Tibial nerve (tissue), 4 donors: ENCODE results near the gene CROCC2. TPM values are rescaled to one million over a fixed set of nuclear protein-coding genes. Genes with fewer than 3 reads are reported as not detected.

Experiments used
- DNase-seq, 2 donors: peaks; one replicate each; pipeline ENCODE4 v3.0.0-alpha.2; 2019; ENCODE audit warnings: low spot score in 2 of 2
- H3K27ac ChIP-seq, 4 donors: fragments of 200-600 bp; sonication (generic) in 3 of 4; one replicate each; pipeline ENCODE4 v1.5.1; 2017 to 2019; ENCODE audit warnings: mild to moderate bottlenecking in 1 of 4
- H3K27me3 ChIP-seq, 2 donors: fragments of 200-600 bp; sonication (generic) in 1 of 2; one replicate each; pipeline versions ENCODE4 v1.5.1 to v1.6.0; 2017 to 2019
- H3K36me3 ChIP-seq, 3 donors: fragments of 200-600 bp; sonication (generic); one replicate each; pipeline ENCODE4 v1.5.1; 2018 to 2019
- H3K4me1 ChIP-seq, 4 donors: fragments of 200-600 bp; sonication (generic) in 3 of 4; one replicate each; pipeline ENCODE4 v1.5.1; 2017 to 2019
- H3K4me3 ChIP-seq, 4 donors: fragments of 200-600 bp; sonication (generic) in 3 of 4; one replicate each; pipeline ENCODE4 v1.5.1; 2017 to 2019; ENCODE audit warnings: mild to moderate bottlenecking in 1 of 4, moderate library complexity in 1 of 4
- H3K9me3 ChIP-seq, 4 donors: fragments of 200-600 bp; sonication (generic) in 3 of 4; one replicate each; pipeline ENCODE4 v1.5.1; 2017 to 2019
- CTCF ChIP-seq, 5 experiments: fragments of 200-600 bp in 3 of 5; fragments of 450-650 bp in 2 of 5; sonication (generic) in 3 of 5; IDR thresholded peaks; one replicate each; pipeline ENCODE4 v1.5.1; 2016 to 2019; ENCODE audit warnings: antibody characterized with exemption in 5 of 5, mild to moderate bottlenecking in 3 of 5, moderate library complexity in 2 of 5
- EP300 ChIP-seq, 2 donors: sonication (generic); formaldehyde crosslinking; IDR thresholded peaks; one replicate each; pipeline ENCODE4 v1.6.1; 2017; ENCODE audit warnings: antibody characterized with exemption in 2 of 2, mild to moderate bottlenecking in 1 of 2
- POLR2A ChIP-seq, 2 donors: fragments of 450-650 bp; IDR thresholded peaks; one replicate each; pipeline ENCODE4 v1.6.1; 2017; ENCODE audit warnings: antibody characterized with exemption in 2 of 2, mild to moderate bottlenecking in 2 of 2, moderate library complexity in 2 of 2
- WGBS, 2 donors: methylation state at CpG; one replicate each; pipeline ENCODE4 v1.1.5; 2018; 5-methylcytosine and 5-hydroxymethylcytosine counted together
- total RNA-seq, 4 donors: library from RNA; depleted of rRNA; stranded (reverse); fragments of >200 nt; gene quantifications; one replicate each; pipeline ENCODE4 v1.1.0, GENCODE V29; 2016

CROCC2 gene
- total RNA-seq, 4 donors from 2014 or later = 0.44 to 1.2 TPM; not detected in 2

- peaks cover 0 to 31% (median 12%) of the 10 kb centered on the region in 4 donors for H3K9me3 ChIP-seq
- H3K27me3 ChIP-seq = no peaks in the 10 kb centered on the region
- peaks cover 0 to 38% (median 0%) of the 10 kb centered on the region in 3 donors for H3K36me3 ChIP-seq
- H3K4me3 ChIP-seq = no peak overlapping the region
- 77 to 80% methylated on average over 14 to 18 of the region's 20 CpGs for WGBS, 2 donors
- peak in 1 of 2 donors; percentile 9 for DNase-seq
- TF ChIP-seq EP300 (IDR thresholded peaks at IDR 0.05) = no peak
- TF ChIP-seq POLR2A (IDR thresholded peaks at IDR 0.05) = no peak
- TF ChIP-seq CTCF (IDR thresholded peaks at IDR 0.05) = no peak
- peaks cover 0 to 40% (median 13%) of the 10 kb centered on the region in 4 donors for H3K4me1 ChIP-seq
- no peak overlapping the region for H3K27ac ChIP-seq
Measured at GRCh38 chr2:241007880-241008710, 102.0 kb downstream of the CROCC2 start.

DNA sequence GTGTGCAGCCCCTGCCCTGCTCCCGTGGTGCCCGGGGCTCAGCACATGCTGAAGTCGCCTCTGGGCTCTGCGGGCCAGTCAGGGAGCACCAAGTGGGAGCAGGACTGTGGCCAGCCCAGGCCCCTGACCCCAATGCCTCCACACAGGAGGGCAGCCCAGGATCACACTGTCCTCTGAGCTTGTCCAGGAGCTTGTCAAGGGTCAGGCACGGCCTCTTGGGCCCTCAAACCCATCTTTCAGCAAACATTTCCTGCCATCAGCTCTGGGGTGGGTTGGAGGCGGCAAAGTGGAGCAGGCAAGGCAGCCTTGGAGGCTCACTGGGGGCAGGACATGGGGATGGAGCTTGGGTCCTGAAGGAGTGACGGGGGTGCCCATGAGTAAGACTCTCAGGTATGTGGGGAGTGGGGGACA, 102.6 kb downstream of the CROCC2 start:
- H3K4me3 ChIP-seq = no peak overlapping the region
- H3K4me1 ChIP-seq = peaks cover 0 to 40% (median 13%) of the 10 kb centered on the region in 4 donors
- peaks cover 0 to 38% (median 0%) of the 10 kb centered on the region in 3 donors for H3K36me3 ChIP-seq
- WGBS, 2 donors = 91 to 96% methylated on average over 7 of the region's 7 CpGs
- peak in 1 of 2 donors; percentile 8 for DNase-seq
- TF ChIP-seq POLR2A (IDR thresholded peaks at IDR 0.05) (no peak), CTCF (IDR thresholded peaks at IDR 0.05) (no peak), EP300 (IDR thresholded peaks at IDR 0.05) (no peak)
- H3K27me3 ChIP-seq = no peaks in the 10 kb centered on the region
- H3K9me3 ChIP-seq = peaks cover 0 to 25% (median 11%) of the 10 kb centered on the region in 4 donors
- no peak overlapping the region for H3K27ac ChIP-seq

DNA sequence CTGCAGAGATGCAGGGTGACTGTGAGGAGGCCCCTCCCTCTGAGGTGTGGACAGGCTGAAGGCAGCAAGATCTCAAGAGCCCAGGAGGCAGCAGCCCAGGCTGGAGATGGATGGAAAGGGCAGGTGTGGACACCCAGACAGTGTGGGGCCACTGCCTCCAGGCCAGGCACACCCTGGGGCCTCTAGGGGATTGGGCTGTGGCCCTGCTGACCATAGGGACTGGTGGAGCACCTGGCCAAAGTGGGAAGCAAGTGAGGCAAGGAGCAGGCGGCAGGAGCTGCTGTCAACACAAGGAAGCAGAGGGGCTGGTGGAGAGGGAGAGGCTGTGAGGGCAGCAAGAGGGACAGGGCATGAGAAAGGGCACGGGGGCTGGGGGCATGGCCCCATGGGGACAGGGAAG, 103.1 kb downstream of the CROCC2 start:
- peak in 1 of 2 donors; percentile 7 for DNase-seq
- no peaks in the 10 kb centered on the region for H3K27me3 ChIP-seq
- peak overlapping the region in 3 of 4 donors; percentile 41 to 75 (median 73) for H3K27ac ChIP-seq
- H3K36me3 ChIP-seq = peaks cover 0 to 33% (median 0%) of the 10 kb centered on the region in 3 donors
- peaks cover 0 to 20% (median 7%) of the 10 kb centered on the region in 4 donors for H3K9me3 ChIP-seq
- H3K4me3 ChIP-seq = no peak overlapping the region
- TF ChIP-seq CTCF (IDR thresholded peaks at IDR 0.05) = no peak
- TF ChIP-seq EP300 (IDR thresholded peaks at IDR 0.05) = no peak
- no peak for TF ChIP-seq POLR2A (IDR thresholded peaks at IDR 0.05)
- peaks cover 0 to 40% (median 13%) of the 10 kb centered on the region in 4 donors for H3K4me1 ChIP-seq
- WGBS, 2 donors = 83 to 89% methylated on average over 2 of the region's 2 CpGs

GRCh38 chr2:241009601-241010530, 103.7 kb downstream of the CROCC2 start:
- DNase-seq = peak; percentile 7 to 18
- H3K9me3 ChIP-seq = peaks cover 0 to 14% (median 4%) of the 10 kb centered on the region in 4 donors
- peaks cover 0 to 28% (median 0%) of the 10 kb centered on the region in 3 donors for H3K36me3 ChIP-seq
- TF ChIP-seq CTCF (IDR thresholded peaks at IDR 0.05) (peak in 1 of 5 experiments; percentile 8), EP300 (IDR thresholded peaks at IDR 0.05) (no peak), POLR2A (IDR thresholded peaks at IDR 0.05) (no peak)
- no peaks in the 10 kb centered on the region for H3K27me3 ChIP-seq
- peak overlapping the region in 3 of 4 donors; percentile 4 to 40 (median 19) for H3K4me3 ChIP-seq
- H3K4me1 ChIP-seq = peaks cover 0 to 40% (median 13%) of the 10 kb centered on the region in 4 donors
- peak overlapping the region; percentile 36 to 75 (median 57) for H3K27ac ChIP-seq
- 6 to 7% methylated on average over 25 of the region's 28 CpGs for WGBS, 2 donors
